Stomach (tissue), 9 donors: Measurements from ENCODE around the gene GPC2. TPM values are rescaled to one million over a fixed set of nuclear protein-coding genes. Genes with fewer than 3 reads are reported as not detected.
A peak's percentile ranks its signal among the peaks of the same experiment; 100 is the strongest.
"Not testable (repeated sequence)": the region's sequence is repeated elsewhere in the genome, so short reads cannot be mapped to it uniquely, and the experiment has no call there.

Source experiments
- DNase-seq, 2 donors: peaks; one replicate each; pipeline versions ENCODE4 v3.0.0 to v3.0.0-alpha.2; 2013 to 2019
- H3K27ac ChIP-seq, 5 donors: fragments of 200-600 bp in 4 of 5; sonication (generic) in 4 of 5; one replicate each; pipeline ENCODE4 v1.5.1; 2013 to 2019; ENCODE audit warnings: mild to moderate bottlenecking in 1 of 5, moderate library complexity in 1 of 5
- H3K27me3 ChIP-seq, 3 donors: fragments of 200-600 bp; sonication (generic); one replicate each; pipeline ENCODE4 v1.5.1; 2017 to 2019; ENCODE audit warnings: mixed run types in 1 of 3
- H3K36me3 ChIP-seq, 4 donors: fragments of 200-600 bp; sonication (generic); 1 replicate in 3 of 4; 2 replicates in 1 of 4; pipeline ENCODE4 v1.5.1; 2016 to 2019
- H3K4me1 ChIP-seq, 4 donors: fragments of 200-600 bp; sonication (generic); one replicate each; pipeline ENCODE4 v1.5.1; 2016 to 2019
- H3K4me3 ChIP-seq, 4 donors: fragments of 200-600 bp; sonication (generic) in 3 of 4; one replicate each; pipeline ENCODE4 v1.5.1; 2016 to 2019; ENCODE audit warnings: mild to moderate bottlenecking in 1 of 4
- H3K9me3 ChIP-seq, 4 donors: fragments of 200-600 bp; sonication (generic); one replicate each; pipeline ENCODE4 v1.5.1; 2016 to 2019
- CTCF ChIP-seq, 7 experiments: fragments of 450-650 bp in 4 of 7; fragments of 200-600 bp in 3 of 7; sonication (generic) in 3 of 7; IDR thresholded peaks; one replicate each; pipeline ENCODE4 v1.5.1; 2016 to 2019; ENCODE audit warnings: antibody characterized with exemption in 7 of 7, control low read depth in 2 of 7, mild to moderate bottlenecking in 1 of 7
- EP300 ChIP-seq: sonication (generic); formaldehyde crosslinking; IDR thresholded peaks from one replicate; pipeline ENCODE4 v1.6.1; 2017; ENCODE audit warnings: antibody characterized with exemption
- POLR2A ChIP-seq, 4 donors: fragments of 450-650 bp; IDR thresholded peaks; one replicate each; pipeline ENCODE4 v1.6.1; 2016; ENCODE audit warnings: antibody characterized with exemption in 4 of 4, control low read depth in 2 of 4, mild to moderate bottlenecking in 1 of 4, moderate library complexity in 1 of 4
- POLR2AphosphoS5 ChIP-seq, 3 donors: sonication (generic); formaldehyde crosslinking; IDR thresholded peaks; one replicate each; pipeline ENCODE4 v1.6.1; 2016; ENCODE audit warnings: antibody characterized with exemption in 3 of 3
- WGBS, 5 donors: extraction: QIAGEN DNeasy Blood & Tissue Kit in 3 of 5; methylation state at CpG; one replicate each; pipeline versions ENCODE4 v1.1.5 to v1.1.7; 2013 to 2018; 5-methylcytosine and 5-hydroxymethylcytosine counted together
- intact Hi-C: fragments of 100-400 bp; cut with DNase I; formaldehyde crosslinking; loops from one replicate; pipeline ENCODE4 v1.15.1; 2023; ENCODE audit warnings: low total_unique reads
- polyA plus RNA-seq, 3 donors: library from polyadenylated mRNA; stranded (reverse); fragments of 200-250 nt; gene quantifications; one replicate each; pipeline ENCODE4 v1.2.3, GENCODE V29; 2013
- total RNA-seq, 5 donors: library from RNA; depleted of rRNA; stranded (reverse); fragments of >200 nt; gene quantifications; one replicate each; pipeline versions ENCODE4 v1.1.0 to v1.2.3, GENCODE V29; 2014 to 2016
- donor health status: healthy with polysubstance abuse.
- donor health status: Bipolar disorder and iron deficiency.
- donor health status: healthy.

Gene GPC2
- total and polyA plus RNA-seq, 8 donors = 0.12 to 4.9 (median 1.0) TPM; not detected in 2

- not testable (repeated sequence) for H3K27me3 ChIP-seq, H3K27ac ChIP-seq, H3K9me3 ChIP-seq, H3K4me3 ChIP-seq
- H3K36me3 ChIP-seq = peaks cover 0 to 27% (median 21%) of the 10 kb centered on the region in 4 donors
- peak; percentile 67 to 93 for DNase-seq
- H3K4me1 ChIP-seq = peaks cover 0 to 14% (median 4%) of the 10 kb centered on the region in 4 donors
- intact Hi-C loops = loop anchor here (10.0 kb wide), 1 partner anchor 83 kb away; no protein-coding TSS in a partner anchor
- TF ChIP-seq CTCF (IDR thresholded peaks at IDR 0.05) = peak in 4 of 7 experiments; percentile 17 to 66 (median 50)
- 0% methylated on average over 1 to 2 of the region's 5 CpGs for WGBS, 5 donors
Observed at GRCh38 chr7:100217934-100218333, 40.8 kb upstream of the GPC2 start.

GRCh38 chr7:100215895-100216294 is 38.7 kb upstream of the GPC2 start:
- no peaks in the 10 kb centered on the region for H3K27me3 ChIP-seq
- intact Hi-C loops = loop anchor here (10.0 kb wide), 1 partner anchor 81 kb away; no protein-coding TSS in a partner anchor
- peaks cover 0 to 7% (median 2%) of the 10 kb centered on the region in 4 donors for H3K36me3 ChIP-seq
- H3K4me1 ChIP-seq = peaks cover 0 to 14% (median 4%) of the 10 kb centered on the region in 4 donors
- no peaks in the 10 kb centered on the region for H3K9me3 ChIP-seq
- TF ChIP-seq CTCF (IDR thresholded peaks at IDR 0.05) (no peak), POLR2A (IDR thresholded peaks at IDR 0.05) (no peak), POLR2AphosphoS5 (IDR thresholded peaks at IDR 0.05) (no peak), EP300 (no peak)
- no peak overlapping the region for H3K27ac ChIP-seq
- H3K4me3 ChIP-seq = no peak overlapping the region
- WGBS, 5 donors = 27 to 54% (median 41%) methylated on average over 6 of the region's 6 CpGs
- DNase-seq = peak; percentile 44 to 84

GRCh38 chr7:100214356-100214755 is 37.2 kb upstream of the GPC2 start:
- H3K4me3 ChIP-seq, H3K36me3 ChIP-seq, H3K27me3 ChIP-seq, H3K9me3 ChIP-seq, H3K27ac ChIP-seq: not testable (repeated sequence)
- intact Hi-C loops = loop anchor here (10.0 kb wide), 1 partner anchor 80 kb away; no protein-coding TSS in a partner anchor
- peaks cover 0 to 15% (median 4%) of the 10 kb centered on the region in 4 donors for H3K4me1 ChIP-seq
- peak in 1 of 2 donors; percentile 49 for DNase-seq
- WGBS, 5 donors = 53 to 63% (median 59%) methylated on average over 5 of the region's 5 CpGs

- intact Hi-C loops = loop anchor here (10.0 kb wide), 1 partner anchor 79 kb away; no protein-coding TSS in a partner anchor
- Histone ChIP-seq H3K27ac (no peak overlapping the region), H3K36me3 (no peaks in the 10 kb centered on the region), H3K27me3 (no peaks in the 10 kb centered on the region), H3K9me3 (no peaks in the 10 kb centered on the region), H3K4me1 (peaks cover 0 to 22% (median 7%) of the 10 kb centered on the region in 4 donors), H3K4me3 (no peak overlapping the region)
- DNase-seq = peak in 1 of 2 donors; percentile 28
- no peak for TF ChIP-seq POLR2AphosphoS5 (IDR thresholded peaks at IDR 0.05)
- WGBS, 5 donors = 51 to 62% (median 54%) methylated on average over 6 of the region's 6 CpGs
Observed at GRCh38 chr7:100213672-100214071, 36.5 kb upstream of the GPC2 start.

GRCh38 chr7:100212631-100213286 is 35.6 kb upstream of the GPC2 start:
- H3K4me3 ChIP-seq = no peak overlapping the region
- H3K4me1 ChIP-seq = peaks cover 0 to 25% (median 9%) of the 10 kb centered on the region in 4 donors
- no peak overlapping the region for H3K27ac ChIP-seq
- H3K36me3 ChIP-seq = no peaks in the 10 kb centered on the region
- DNase-seq = no peak
- WGBS, 5 donors = 69 to 84% (median 79%) methylated on average over 5 of the region's 5 CpGs
- intact Hi-C loops = loop anchor here (10.0 kb wide), 1 partner anchor 78 kb away; no protein-coding TSS in a partner anchor
- no peaks in the 10 kb centered on the region for H3K27me3 ChIP-seq
- no peak for TF ChIP-seq POLR2AphosphoS5 (IDR thresholded peaks at IDR 0.05)
- TF ChIP-seq EP300 = no peak
- no peak for TF ChIP-seq POLR2A (IDR thresholded peaks at IDR 0.05)
- no peak for TF ChIP-seq CTCF (IDR thresholded peaks at IDR 0.05)
- no peaks in the 10 kb centered on the region for H3K9me3 ChIP-seq
